H9 (cell line): ENCODE measurements around the gene MTMR12. TPM values are rescaled to one million over a fixed set of nuclear protein-coding genes. Genes with fewer than 3 reads are reported as not detected.

Source experiments
- DNase-seq: peaks from one replicate; pipeline ENCODE4 v3.0.0-alpha.2; 2017
- H2AFZ ChIP-seq: one replicate; pipeline ENCODE4 v1.6.1; 2013; ENCODE audit warnings: mild to moderate bottlenecking, low read length, control low read depth, moderate library complexity
- H2AK5ac ChIP-seq: 2 replicates; pipeline ENCODE4 v1.6.1; 2013; ENCODE audit warnings: low read length, control low read depth, mixed read lengths; ENCODE audit not compliant: insufficient read length
- H2BK120ac ChIP-seq: one replicate; pipeline ENCODE4 v1.6.1; 2013; ENCODE audit warnings: low read depth, mild to moderate bottlenecking, low read length, control low read depth, inconsistent platforms; ENCODE audit not compliant: poor library complexity, severe bottlenecking
- H2BK12ac ChIP-seq: 2 replicates; pipeline ENCODE4 v1.6.1; 2013; ENCODE audit warnings: low read length, control low read depth, mixed read lengths, low read depth; ENCODE audit not compliant: insufficient read length
- H2BK15ac ChIP-seq: 2 replicates; pipeline ENCODE4 v1.6.1; 2013; ENCODE audit warnings: low read depth, low read length, control low read depth
- H2BK20ac ChIP-seq: one replicate; pipeline ENCODE4 v1.6.1; 2013; ENCODE audit warnings: low read depth, mild to moderate bottlenecking, low read length, control low read depth, inconsistent platforms; ENCODE audit not compliant: poor library complexity, severe bottlenecking
- H2BK5ac ChIP-seq: 2 replicates; pipeline ENCODE4 v1.6.1; 2013; ENCODE audit warnings: low read length, control low read depth, mixed read lengths; ENCODE audit not compliant: insufficient read length
- H3K14ac ChIP-seq: 2 replicates; pipeline ENCODE4 v1.6.1; 2013; ENCODE audit warnings: low read length, control low read depth; ENCODE audit not compliant: insufficient read depth
- H3K18ac ChIP-seq: 2 replicates; pipeline ENCODE4 v1.6.1; 2013; ENCODE audit warnings: low read depth, mild to moderate bottlenecking, mixed read lengths, low read length, control low read depth; ENCODE audit not compliant: insufficient read length
- H3K23ac ChIP-seq: 2 replicates; pipeline ENCODE4 v1.6.1; 2013; ENCODE audit warnings: low read length, control low read depth, mixed read lengths, low read depth; ENCODE audit not compliant: insufficient read length
- H3K23me2 ChIP-seq: 2 replicates; pipeline ENCODE4 v1.6.1; 2013; ENCODE audit warnings: low read depth, mild to moderate bottlenecking, mixed read lengths, low read length, control low read depth; ENCODE audit not compliant: insufficient read length, poor library complexity, severe bottlenecking
- H3K27ac ChIP-seq: 2 replicates; pipeline ENCODE4 v1.5.1; 2013; ENCODE audit warnings: low read length, control low read depth, mixed read lengths, low read depth; ENCODE audit not compliant: insufficient read length
- H3K27me3 ChIP-seq: 2 replicates; pipeline ENCODE4 v1.6.1; 2013; ENCODE audit warnings: low read length, control low read depth, inconsistent platforms; ENCODE audit not compliant: insufficient read depth
- H3K4ac ChIP-seq: 2 replicates; pipeline ENCODE4 v1.6.1; 2013; ENCODE audit warnings: low read depth, mild to moderate bottlenecking, control low read depth, inconsistent platforms, low read length, moderate library complexity
- H3K4me1 ChIP-seq: 2 replicates; pipeline ENCODE4 v1.6.1; 2013; ENCODE audit warnings: low read length, control low read depth, inconsistent platforms; ENCODE audit not compliant: insufficient read depth
- H3K4me2 ChIP-seq: 2 replicates; pipeline ENCODE4 v1.6.1; 2013; ENCODE audit warnings: low read length, control low read depth, mixed read lengths; ENCODE audit not compliant: insufficient read length, insufficient read depth
- H3K56ac ChIP-seq: 2 replicates; pipeline ENCODE4 v1.6.1; 2013; ENCODE audit warnings: low read depth, mild to moderate bottlenecking, mixed read lengths, low read length, control low read depth; ENCODE audit not compliant: insufficient read length
- H3K79me1 ChIP-seq: 2 replicates; pipeline ENCODE4 v1.6.1; 2013; ENCODE audit warnings: low read depth, mild to moderate bottlenecking, moderate library complexity, low read length, control low read depth, inconsistent platforms; ENCODE audit not compliant: insufficient read depth, poor library complexity, severe bottlenecking
- H3K79me2 ChIP-seq: 2 replicates; pipeline ENCODE4 v1.6.1; 2013; ENCODE audit warnings: low read length, control low read depth, inconsistent platforms; ENCODE audit not compliant: insufficient read depth
- H3K9ac ChIP-seq: 2 replicates; pipeline ENCODE4 v1.6.1; 2013; ENCODE audit warnings: low read length, control low read depth, mixed read lengths; ENCODE audit not compliant: insufficient read length; ENCODE audit errors: extremely low read depth
- H3K9me3 ChIP-seq: one replicate; pipeline ENCODE4 v1.6.1; 2013; ENCODE audit warnings: low read depth, low read length, inconsistent platforms; ENCODE audit not compliant: control insufficient read depth
- H3T11ph ChIP-seq: one replicate; pipeline ENCODE4 v1.6.1; 2013; ENCODE audit warnings: mild to moderate bottlenecking, low read length, control low read depth, inconsistent platforms
- H4K20me1 ChIP-seq: one replicate; pipeline ENCODE4 v1.6.1; 2013; ENCODE audit not compliant: control insufficient read depth, insufficient read length, insufficient read depth
- H4K5ac ChIP-seq: 2 replicates; pipeline ENCODE4 v1.6.1; 2013; ENCODE audit warnings: low read depth, mild to moderate bottlenecking, mixed read lengths, low read length, control low read depth; ENCODE audit not compliant: insufficient read length
- H4K8ac ChIP-seq: replicated peaks from 2 replicates; pipeline ENCODE4 v1.6.1; 2013; ENCODE audit warnings: low read length, control low read depth, mixed read lengths, low read depth; ENCODE audit not compliant: insufficient read length
- H4K91ac ChIP-seq: 2 replicates; pipeline ENCODE4 v1.6.1; 2013; ENCODE audit warnings: low read depth, mild to moderate bottlenecking, moderate library complexity, mixed read lengths, low read length, control low read depth; ENCODE audit not compliant: insufficient read length
- H3K27ac Mint-ChIP-seq, 3 experiments: 2 replicates in 2 of 3; 3 replicates in 1 of 3; pipeline ENCODE4 v1.8.0; 2020 to 2021; ENCODE audit warnings: mixed read lengths in 3 of 3, mild to moderate bottlenecking in 1 of 3, moderate library complexity in 1 of 3
- H3K27me3 Mint-ChIP-seq: 2 replicates; pipeline ENCODE4 v1.8.0; 2021; ENCODE audit warnings: low read depth, mild to moderate bottlenecking, moderate library complexity, mixed read lengths
- H3K36me3 Mint-ChIP-seq, 3 experiments: 2 replicates in 2 of 3; 3 replicates in 1 of 3; pipeline ENCODE4 v1.8.0; 2020 to 2021; ENCODE audit warnings: low read depth in 3 of 3, mixed read lengths in 3 of 3; ENCODE audit not compliant: insufficient read depth in 1 of 3
- H3K4me1 Mint-ChIP-seq, 2 experiments: 2 replicates each; pipeline ENCODE4 v1.8.0; 2020; ENCODE audit warnings: mixed read lengths in 2 of 2
- H3K4me3 Mint-ChIP-seq, 2 experiments: 2 replicates in 1 of 2; 3 replicates in 1 of 2; pipeline ENCODE4 v1.8.0; 2020 to 2021; ENCODE audit warnings: mild to moderate bottlenecking in 2 of 2, mixed read lengths in 2 of 2, moderate library complexity in 1 of 2
- H3K9me3 Mint-ChIP-seq, 2 experiments: 2 replicates in 1 of 2; 3 replicates in 1 of 2; pipeline ENCODE4 v1.8.0; 2020; ENCODE audit warnings: mild to moderate bottlenecking in 2 of 2, mixed read lengths in 2 of 2, moderate library complexity in 1 of 2
- CTCF ChIP-seq: fragments of 200-600 bp; sonication (generic); conservative IDR thresholded peaks from 3 replicates; pipeline ENCODE4 v1.8.0; 2021; ENCODE audit warnings: antibody characterized with exemption, mild to moderate bottlenecking
- WGBS: extraction: QIAGEN DNeasy Blood & Tissue Kit; methylation state at CpG from one replicate; pipeline ENCODE4 v1.1.7; 2013; ENCODE audit warnings: missing lambda C conversion rate, low lambda C conversion rate, mixed read lengths; ENCODE audit not compliant: insufficient read length; ENCODE audit errors: extremely low coverage; 5-methylcytosine and 5-hydroxymethylcytosine counted together
- total RNA-seq: library from RNA; stranded (reverse); gene quantifications from 2 replicates; pipeline ENCODE4 v1.2.1, GENCODE V29; 2021

The MTMR12 gene
- total RNA-seq, 1 experiment from 2014 or later = 39.3 TPM

GRCh38 chr5:32332966-32333365, 20.2 kb upstream of the MTMR12 start:
- peaks cover 0 to 4% of the 10 kb centered on the region in 2 experiments; a peak in 1 of 4 replicates for H3K4me1 Mint-ChIP-seq
- Histone ChIP-seq H3K9ac (no peak overlapping the region), H3K23me2 (no peaks in the 10 kb centered on the region), H4K91ac (no peak overlapping the region), H3T11ph (no peak overlapping the region), H3K4me1 (no peaks in the 10 kb centered on the region), H2AK5ac (no peak overlapping the region), H3K4ac (no peak overlapping the region), H3K9me3 (no peaks in the 10 kb centered on the region), H3K79me1 (no peaks in the 10 kb centered on the region), H4K20me1 (no peaks in the 10 kb centered on the region), H2BK5ac (no peak overlapping the region), H3K56ac (no peak overlapping the region), H2BK15ac (no peak overlapping the region), H3K18ac (no peak overlapping the region), H4K5ac (no peak overlapping the region), H2BK12ac (no peak overlapping the region), H3K4me2 (no peak overlapping the region), H4K8ac (no peak overlapping the region), H3K27me3 (no peaks in the 10 kb centered on the region), H3K14ac (no peak overlapping the region), H2AFZ (no peak overlapping the region), H3K23ac (no peak overlapping the region), H3K27ac (no peak overlapping the region), H3K79me2 (no peaks in the 10 kb centered on the region), H2BK20ac (no peak overlapping the region), H2BK120ac (no peak overlapping the region)
- DNase-seq = no peak
- H3K9me3 Mint-ChIP-seq = peaks cover 20 to 35% of the 10 kb centered on the region in 2 experiments
- no CpG with 5 or more reads among the region's 10 CpGs for WGBS
- no peak overlapping the region for H3K4me3 Mint-ChIP-seq
- no peak overlapping the region for H3K27ac Mint-ChIP-seq
- peaks cover under 1 to 5% (median 1%) of the 10 kb centered on the region in 3 experiments for H3K36me3 Mint-ChIP-seq
- TF ChIP-seq CTCF = no peak
- peaks cover 1% of the 10 kb centered on the region; the same call in 1 of the 2 replicates for H3K27me3 Mint-ChIP-seq
